Left lung (tissue), 10 donors: ENCODE data around the gene RLN3. TPM values are rescaled to one million over a fixed set of nuclear protein-coding genes. Genes with fewer than 3 reads are reported as not detected.
"Not testable (repeated sequence)": the region's sequence is repeated elsewhere in the genome, so short reads cannot be mapped to it uniquely, and the experiment has no call there.

Experiments used
- ATAC-seq: fragments of 200-7000 bp; cut with Tn5 transposase; one replicate; pipeline ENCODE4 v1.9.1; 2020; ENCODE audit warnings: moderate library complexity
- DNase-seq, 4 donors: peaks; one replicate each; pipeline ENCODE4 v3.0.0-alpha.2; 2013 to 2020
- H3K27ac ChIP-seq, 2 donors: fragments of 200-600 bp; sonication (generic) in 1 of 2; one replicate each; pipeline versions ENCODE4 v1.5.0 to v1.8.0; 2020 to 2021
- H3K27me3 ChIP-seq, 2 donors: fragments of 200-600 bp; sonication (generic) in 1 of 2; one replicate each; pipeline versions ENCODE4 v1.5.0 to v1.8.0; 2020 to 2021
- H3K36me3 ChIP-seq, 2 donors: fragments of 200-600 bp; sonication (generic) in 1 of 2; one replicate each; pipeline versions ENCODE4 v1.5.0 to v1.8.0; 2020 to 2021
- H3K4me1 ChIP-seq, 2 donors: fragments of 200-600 bp; one replicate each; pipeline ENCODE4 v1.8.0; 2021
- H3K4me3 ChIP-seq, 2 donors: fragments of 200-600 bp; sonication (generic) in 1 of 2; one replicate each; pipeline versions ENCODE4 v1.5.0 to v1.8.0; 2020 to 2021; ENCODE audit warnings: mild to moderate bottlenecking in 1 of 2
- H3K9me3 ChIP-seq, 2 donors: fragments of 200-600 bp; sonication (generic) in 1 of 2; one replicate each; pipeline versions ENCODE4 v1.5.0 to v1.8.0; 2020 to 2021
- CTCF ChIP-seq, 2 donors: fragments of 200-600 bp; sonication (generic) in 1 of 2; IDR thresholded peaks; one replicate each; pipeline versions ENCODE4 v1.5.0 to v1.8.0; 2021; ENCODE audit warnings: antibody characterized with exemption in 2 of 2
- intact Hi-C, 2 donors: fragments of 100-400 bp; cut with DNase I; formaldehyde crosslinking; loops; one replicate each; pipeline versions ENCODE4 v1.11.2 to v1.14.2; 2022
- polyA plus RNA-seq, 6 donors: library from polyadenylated mRNA; unstranded; fragments of 120-200 nt; gene quantifications; one replicate each; pipeline ENCODE4 v1.2.1, GENCODE V29; 2013; ENCODE audit not compliant: insufficient read length in 6 of 6
- total RNA-seq, 2 donors: library from RNA; stranded (reverse); fragmentation: NEBNext Ultra II Directional; extraction: Animal tissue kit (Norgen Biotek cat#: 25700); gene quantifications; one replicate each; pipeline ENCODE4 v1.2.1, GENCODE V29; 2021
- donor health status: DM: no; HTN: yes; CAD: no.
- donor health status: DM: no; HTN: no; CAD: no.

RLN3 gene
- total and polyA plus RNA-seq, 8 donors, result not detected

- TF ChIP-seq CTCF (IDR thresholded peaks at IDR 0.05), result no peak
- no peaks in the 10 kb centered on the region for H3K9me3 ChIP-seq
- DNase-seq (no peak), ATAC-seq (no peak)
- H3K27me3 ChIP-seq, result no peaks in the 10 kb centered on the region
- intact Hi-C loops, result loop anchor here in 1 of 2 donors (10.0 kb wide), 1 partner anchor 154 kb away; no protein-coding TSS in a partner anchor
- H3K27ac ChIP-seq, result no peak overlapping the region
- no peak overlapping the region for H3K4me3 ChIP-seq
- H3K36me3 ChIP-seq, result peaks cover 0 to 37% of the 10 kb centered on the region in 2 donors
- peaks cover 0 to 10% of the 10 kb centered on the region in 2 donors for H3K4me1 ChIP-seq
Observed at GRCh38 chr19:14039181-14039580, 11.2 kb downstream of the RLN3 start.

DNA sequence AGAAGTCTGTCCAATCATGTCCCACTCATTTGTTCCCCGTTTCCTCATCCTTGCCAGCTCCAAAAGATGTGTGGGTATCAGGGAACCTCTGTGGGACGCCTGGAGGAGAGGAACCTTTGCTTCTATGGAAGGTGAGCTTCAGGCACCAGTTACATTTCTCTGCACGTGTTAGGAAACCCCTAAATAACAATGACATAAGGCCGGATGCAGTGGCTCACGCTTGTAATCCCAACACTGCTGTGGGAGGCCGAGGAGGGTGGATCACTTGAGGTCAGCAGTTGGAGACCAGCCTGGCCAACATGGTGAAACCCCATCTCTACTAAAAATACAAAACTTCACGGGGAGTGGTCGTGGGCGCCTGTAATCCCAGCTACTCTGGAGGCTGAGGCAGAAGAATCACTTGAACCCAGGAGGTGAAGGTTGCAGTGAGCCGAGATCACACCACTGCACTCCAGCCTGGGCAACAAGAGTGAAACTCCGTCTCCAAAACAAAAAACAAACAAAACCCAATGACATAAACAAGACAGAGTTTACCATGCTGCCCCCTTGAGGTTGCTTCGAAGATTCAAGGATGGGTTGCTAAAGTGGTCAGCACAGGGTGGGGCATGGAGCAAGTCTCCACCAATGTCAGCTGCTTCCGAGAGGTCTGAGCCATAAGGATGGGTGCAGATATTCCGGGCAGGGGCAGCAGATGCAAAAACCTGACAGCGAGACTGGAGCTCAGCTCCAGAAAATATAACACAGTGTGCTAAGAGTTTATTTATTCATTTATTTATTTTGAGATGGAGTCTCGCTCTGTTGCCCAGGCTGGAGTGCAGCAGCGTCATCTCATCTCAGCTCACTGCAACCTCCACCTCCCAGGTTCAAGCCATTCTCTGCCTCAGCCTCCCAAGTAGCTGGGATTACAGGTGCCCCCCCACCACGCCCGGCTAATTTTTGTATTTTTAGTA is 15.0 kb downstream of the RLN3 start:
- ATAC-seq (peak; percentile 84), DNase-seq (peak in 1 of 4 donors; percentile 73)
- H3K4me1 ChIP-seq, H3K4me3 ChIP-seq, intact Hi-C loops, H3K9me3 ChIP-seq, H3K27me3 ChIP-seq: not testable (repeated sequence)
- peaks cover 0 to 55% of the 10 kb centered on the region in 2 donors for H3K36me3 ChIP-seq
- peak overlapping the region in 1 of 2 donors; percentile 24 for H3K27ac ChIP-seq
- TF ChIP-seq CTCF (IDR thresholded peaks at IDR 0.05), result peak; percentile 26 to 63

- H3K4me1 ChIP-seq, H3K4me3 ChIP-seq, intact Hi-C loops, ATAC-seq, H3K9me3 ChIP-seq, H3K27me3 ChIP-seq, H3K27ac ChIP-seq, DNase-seq: not testable (repeated sequence)
- H3K36me3 ChIP-seq, result peaks cover 0 to 61% of the 10 kb centered on the region in 2 donors
Observed at GRCh38 chr19:14047866-14048265, 19.9 kb downstream of the RLN3 start.

- no peaks in the 10 kb centered on the region for H3K4me1 ChIP-seq
- DNase-seq (peak in 1 of 4 donors; percentile 87), ATAC-seq (peak; percentile 93)
- no peaks in the 10 kb centered on the region for H3K27me3 ChIP-seq
- peak; percentile 85 to 92 for TF ChIP-seq CTCF (IDR thresholded peaks at IDR 0.05)
- H3K36me3 ChIP-seq, result peaks cover 0 to 67% of the 10 kb centered on the region in 2 donors
- no peaks in the 10 kb centered on the region for H3K9me3 ChIP-seq
- no peak overlapping the region for H3K27ac ChIP-seq
- no peak overlapping the region for H3K4me3 ChIP-seq
- intact Hi-C loops, result no loop called here
Observed at GRCh38 chr19:14048443-14049153, 20.6 kb downstream of the RLN3 start.

DNA sequence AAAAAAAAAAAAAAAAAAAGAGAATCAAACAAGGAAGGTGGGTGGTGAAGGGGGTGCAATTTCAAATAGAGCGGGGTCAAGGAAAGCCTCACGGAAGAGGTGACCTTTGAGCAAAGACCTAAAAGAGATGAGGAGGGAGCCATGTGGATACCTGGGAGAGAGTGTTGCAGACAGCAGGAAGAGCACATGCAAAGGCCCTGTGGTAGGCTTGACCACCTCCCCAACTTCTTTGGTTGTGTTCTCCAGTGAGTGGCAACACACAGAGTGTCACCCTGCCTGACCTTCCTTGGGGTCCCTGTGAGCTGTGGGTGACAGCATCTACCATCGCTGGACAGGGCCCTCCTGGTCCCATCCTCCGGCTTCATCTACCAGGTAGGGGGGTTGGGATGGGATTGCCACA is 22.6 kb downstream of the RLN3 start:
- no peaks in the 10 kb centered on the region for H3K9me3 ChIP-seq
- DNase-seq (no peak), ATAC-seq (no peak)
- no peak overlapping the region for H3K4me3 ChIP-seq
- no peaks in the 10 kb centered on the region for H3K4me1 ChIP-seq
- H3K27ac ChIP-seq, result no peak overlapping the region
- no peaks in the 10 kb centered on the region for H3K27me3 ChIP-seq
- TF ChIP-seq CTCF (IDR thresholded peaks at IDR 0.05), result no peak
- H3K36me3 ChIP-seq, result peaks cover 0 to 60% of the 10 kb centered on the region in 2 donors
- intact Hi-C loops, result no loop called here

GRCh38 chr19:14050961-14051360 is 23.0 kb downstream of the RLN3 start:
- DNase-seq, H3K27me3 ChIP-seq, H3K4me1 ChIP-seq, H3K4me3 ChIP-seq, ATAC-seq, intact Hi-C loops, H3K9me3 ChIP-seq, H3K27ac ChIP-seq: not testable (repeated sequence)
- peaks cover 0 to 55% of the 10 kb centered on the region in 2 donors for H3K36me3 ChIP-seq
